Hematopoietic multipotent progenitor cell treated with erythropoietin and hydrocortisone succinate and interleukin-3 and kit ligand, for 6 days (in vitro differentiated cells): ENCODE measurements around the gene CALB2.

Experiments used
- DNase-seq: peaks from one replicate; pipeline ENCODE4 v3.0.0-alpha.2; 2015

CALB2 gene

DNA sequence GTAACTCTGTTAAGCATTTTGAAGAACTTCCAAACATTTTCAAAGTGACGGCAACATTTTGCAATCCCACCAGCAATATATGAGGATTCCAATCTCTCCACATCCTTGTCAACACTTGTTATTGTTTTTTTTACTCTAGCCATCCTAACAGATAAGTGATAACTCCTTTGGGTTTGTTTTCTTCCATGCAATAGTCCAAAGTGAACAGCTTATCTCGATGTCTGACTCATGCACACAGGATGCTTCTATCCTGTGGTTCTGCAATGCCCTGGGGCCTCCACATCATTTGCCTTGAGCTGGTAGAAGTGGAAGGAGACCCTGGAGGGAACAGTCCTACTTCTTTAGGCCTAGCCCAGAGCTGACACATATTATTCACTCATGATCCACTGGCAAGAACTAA lies 70.4 kb downstream of the CALB2 start:
- DNase-seq: no peak

DNA sequence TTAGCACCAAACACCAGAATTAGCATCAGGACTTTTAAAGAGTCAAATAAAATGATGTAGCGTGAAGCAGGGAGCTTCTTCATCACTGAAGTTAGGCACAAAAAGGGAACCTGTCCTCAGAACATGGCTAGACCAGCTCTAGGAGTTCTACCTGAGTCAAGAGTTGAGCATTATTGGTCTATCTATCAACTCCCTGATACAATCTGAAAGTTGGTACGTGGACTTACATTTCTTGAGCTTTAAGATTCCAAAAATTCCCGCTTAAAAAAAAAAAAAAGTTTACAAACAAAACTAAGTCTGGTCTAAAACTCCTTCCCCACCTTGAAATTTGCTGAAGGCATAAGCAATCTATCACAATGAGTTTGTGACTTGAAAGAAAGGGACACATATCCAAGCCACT lies 71.1 kb downstream of the CALB2 start:
- DNase-seq: no peak

DNA sequence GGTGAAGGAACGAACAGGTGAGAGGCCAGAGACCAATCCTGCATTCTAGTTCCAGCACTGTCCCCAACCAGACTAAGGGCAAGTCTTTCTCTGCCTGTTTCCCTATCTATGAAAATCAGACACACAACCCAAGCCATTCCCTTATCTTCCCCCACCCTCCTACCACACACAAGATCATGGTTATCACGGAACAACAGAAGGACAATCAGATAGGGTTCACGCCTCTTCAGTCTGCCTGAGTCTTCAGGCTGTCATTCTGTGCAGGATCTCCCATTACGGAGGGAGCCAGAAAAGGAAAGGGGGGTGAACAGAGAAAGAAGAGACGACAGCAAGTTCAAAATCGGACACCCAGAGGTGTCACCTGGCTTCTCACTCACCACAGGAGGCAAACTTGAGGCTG lies 72.2 kb downstream of the CALB2 start:
- peak; percentile 79 for DNase-seq

DNA sequence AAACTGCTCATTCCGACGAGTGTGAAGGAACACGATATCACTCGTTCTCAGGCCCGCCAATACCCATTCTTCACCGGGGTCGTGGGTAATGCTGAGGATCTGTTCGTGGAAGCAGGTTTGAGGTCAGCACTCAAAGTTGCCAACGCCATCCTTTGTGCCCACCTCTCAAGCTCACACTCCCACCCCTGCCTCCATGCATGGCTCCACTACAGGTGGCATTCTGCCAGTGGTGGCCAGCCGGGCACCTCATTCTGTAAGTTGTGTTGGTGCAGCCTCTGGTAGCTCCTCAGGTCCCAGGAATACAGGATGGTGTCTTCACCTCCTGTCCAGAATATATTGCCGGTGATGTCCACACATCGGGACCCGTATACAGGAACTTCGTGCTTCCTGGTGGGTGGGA lies 72.7 kb downstream of the CALB2 start:
- no peak for DNase-seq

DNA sequence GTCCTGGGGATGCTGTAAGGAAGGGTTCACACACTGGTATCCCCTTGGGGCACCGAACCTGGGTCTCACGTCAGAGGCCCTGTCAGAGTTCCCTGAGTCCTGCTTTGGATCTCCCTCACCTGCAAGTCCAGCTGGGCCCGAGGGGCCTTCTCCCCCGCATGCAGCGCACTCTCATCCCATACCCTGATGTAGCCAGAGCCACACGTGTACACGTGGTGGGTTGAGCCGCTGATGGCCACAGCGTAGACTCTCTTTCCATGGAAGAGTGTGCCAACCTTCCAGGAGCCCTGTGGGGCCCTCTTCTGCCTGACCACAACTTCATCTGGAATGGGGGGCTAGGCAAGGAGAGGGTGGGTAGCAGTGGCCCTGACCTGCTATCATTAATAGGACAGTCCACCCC lies 73.5 kb downstream of the CALB2 start:
- DNase-seq: no peak

DNA sequence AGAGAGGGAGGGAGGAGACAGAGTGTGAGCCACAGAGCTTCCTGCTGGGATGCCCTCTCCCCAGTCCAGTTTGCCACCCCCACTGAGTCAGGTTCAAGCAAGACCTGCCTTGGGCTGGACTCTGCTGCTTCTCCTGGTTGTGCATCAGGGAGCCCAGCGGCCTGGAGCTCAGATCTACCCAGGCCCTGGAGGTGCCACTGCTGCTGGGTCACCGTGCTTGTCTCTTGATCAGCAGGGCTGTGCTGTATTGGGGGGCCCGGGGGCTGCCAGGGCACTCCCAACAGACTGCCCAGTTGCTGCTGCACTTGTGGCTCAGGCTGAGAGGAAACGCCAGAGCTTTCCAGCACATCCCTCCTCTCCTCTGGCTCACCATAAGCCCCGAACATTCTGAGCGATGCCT lies 74.4 kb downstream of the CALB2 start:
- no peak for DNase-seq

DNA sequence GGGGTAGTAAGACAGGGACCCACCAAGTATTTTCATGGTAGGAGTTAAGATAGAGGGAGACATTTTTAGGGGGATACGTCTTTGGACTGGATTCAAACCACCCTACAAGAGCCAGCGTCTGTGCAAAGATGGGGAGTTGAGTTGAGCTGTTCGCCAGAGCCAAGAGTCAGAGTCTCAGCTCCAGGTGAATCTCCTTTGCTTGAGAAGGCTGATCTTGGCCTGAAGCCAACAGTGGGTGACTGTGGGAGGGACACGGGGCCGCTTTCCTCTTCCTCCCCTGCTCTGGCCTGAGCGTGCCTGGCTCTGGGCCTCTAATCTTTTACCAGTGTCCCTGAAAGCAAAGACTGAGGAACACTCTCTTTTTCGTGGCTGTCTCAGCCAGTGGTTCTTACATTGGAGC lies 78.0 kb downstream of the CALB2 start:
- no peak for DNase-seq

DNA sequence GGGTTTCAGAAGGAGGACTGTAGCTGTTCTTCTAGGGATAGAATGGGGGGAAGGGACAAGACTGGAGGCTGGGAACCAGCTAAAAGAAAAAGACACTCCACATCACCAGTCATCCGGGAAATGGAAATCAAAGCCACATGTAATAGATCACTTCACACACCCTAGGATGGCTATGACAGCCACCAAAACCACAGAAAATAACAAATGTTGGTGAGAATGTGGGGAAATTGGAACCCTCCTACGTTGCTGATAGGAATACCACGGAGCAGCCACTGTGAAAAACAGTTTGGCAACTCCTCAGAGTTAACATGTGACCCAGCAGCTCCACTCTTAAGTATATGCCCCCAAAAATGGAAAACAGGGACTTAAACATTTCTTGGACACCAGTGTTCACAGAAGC lies 81.0 kb downstream of the CALB2 start:
- DNase-seq: no peak
